Thyroid gland (tissue), 4 donors: ENCODE results near the gene ATOH7.

ENCODE experiments used
- POLR2A ChIP-seq, 2 donors: fragments of 450-650 bp; IDR thresholded peaks; one replicate each; pipeline ENCODE4 v1.6.1; 2017; ENCODE audit warnings: antibody characterized with exemption in 2 of 2, mild to moderate bottlenecking in 2 of 2, moderate library complexity in 1 of 2
- TF ChIP-seq, protein P1 (sequence below), 6 experiments: fragments of 200-600 bp in 3 of 6; fragments of 450-650 bp in 3 of 6; sonication (generic) in 3 of 6; IDR thresholded peaks; one replicate each; pipeline ENCODE4 v1.5.1; 2016 to 2019; ENCODE audit warnings: antibody characterized with exemption in 6 of 6, mild to moderate bottlenecking in 2 of 6, inconsistent platforms in 1 of 6, moderate library complexity in 1 of 6

DNA sequence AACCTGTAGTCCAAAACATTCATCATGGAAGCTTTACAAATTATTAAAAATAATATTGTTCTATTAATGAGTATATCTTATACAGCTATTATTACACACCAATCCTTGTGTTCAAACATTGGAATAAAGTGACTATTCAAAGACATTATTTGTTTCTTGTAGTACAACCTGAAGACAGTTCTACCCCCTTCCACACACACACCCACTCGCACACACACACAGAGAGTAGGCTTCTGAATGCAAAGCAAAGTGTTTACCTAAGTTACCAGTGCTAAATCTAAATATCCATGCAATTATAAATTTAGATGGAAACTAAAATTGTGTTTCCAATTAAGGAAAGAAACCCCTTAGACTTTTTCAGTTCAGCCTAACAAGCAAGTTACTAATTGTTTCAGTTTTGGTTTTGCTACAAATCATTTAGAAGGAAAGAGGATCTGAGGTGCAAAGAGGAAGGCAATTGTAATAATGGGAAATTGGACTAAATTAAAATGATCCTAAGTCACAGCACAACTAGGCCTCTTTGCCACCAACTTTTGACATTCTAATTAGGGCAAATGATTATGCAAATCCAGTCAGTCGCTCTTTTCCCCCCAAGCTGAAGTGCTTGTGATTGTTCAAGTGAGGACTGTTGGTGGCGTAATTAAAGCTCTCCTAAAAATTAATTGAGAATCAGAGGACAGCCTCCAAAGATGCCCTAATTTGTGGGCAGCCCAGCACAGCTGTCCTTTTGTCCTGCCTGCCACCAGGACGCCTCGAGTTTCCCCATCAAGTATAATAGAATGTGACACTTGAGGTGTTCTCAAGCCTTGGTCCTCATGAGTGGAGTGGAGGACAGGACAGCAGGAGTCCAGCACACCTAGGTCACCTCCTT lies 19.9 kb upstream of the ATOH7 start:
- TF ChIP-seq, protein P1, sequence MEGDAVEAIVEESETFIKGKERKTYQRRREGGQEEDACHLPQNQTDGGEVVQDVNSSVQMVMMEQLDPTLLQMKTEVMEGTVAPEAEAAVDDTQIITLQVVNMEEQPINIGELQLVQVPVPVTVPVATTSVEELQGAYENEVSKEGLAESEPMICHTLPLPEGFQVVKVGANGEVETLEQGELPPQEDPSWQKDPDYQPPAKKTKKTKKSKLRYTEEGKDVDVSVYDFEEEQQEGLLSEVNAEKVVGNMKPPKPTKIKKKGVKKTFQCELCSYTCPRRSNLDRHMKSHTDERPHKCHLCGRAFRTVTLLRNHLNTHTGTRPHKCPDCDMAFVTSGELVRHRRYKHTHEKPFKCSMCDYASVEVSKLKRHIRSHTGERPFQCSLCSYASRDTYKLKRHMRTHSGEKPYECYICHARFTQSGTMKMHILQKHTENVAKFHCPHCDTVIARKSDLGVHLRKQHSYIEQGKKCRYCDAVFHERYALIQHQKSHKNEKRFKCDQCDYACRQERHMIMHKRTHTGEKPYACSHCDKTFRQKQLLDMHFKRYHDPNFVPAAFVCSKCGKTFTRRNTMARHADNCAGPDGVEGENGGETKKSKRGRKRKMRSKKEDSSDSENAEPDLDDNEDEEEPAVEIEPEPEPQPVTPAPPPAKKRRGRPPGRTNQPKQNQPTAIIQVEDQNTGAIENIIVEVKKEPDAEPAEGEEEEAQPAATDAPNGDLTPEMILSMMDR (IDR thresholded peaks at IDR 0.05): no peak
- no peak for TF ChIP-seq POLR2A (IDR thresholded peaks at IDR 0.05)
